Measurements from ENCODE around the gene ELP5. TPM values are rescaled to one million over a fixed set of nuclear protein-coding genes. Genes with fewer than 3 reads are reported as not detected.

Gene ELP5
- total and polyA plus RNA-seq, 10 of the 15 experiments (the other 5 are each of a cell fraction or from before 2014, with no cell fraction given): 41.1 to 109 (median 77.5) TPM

DNA sequence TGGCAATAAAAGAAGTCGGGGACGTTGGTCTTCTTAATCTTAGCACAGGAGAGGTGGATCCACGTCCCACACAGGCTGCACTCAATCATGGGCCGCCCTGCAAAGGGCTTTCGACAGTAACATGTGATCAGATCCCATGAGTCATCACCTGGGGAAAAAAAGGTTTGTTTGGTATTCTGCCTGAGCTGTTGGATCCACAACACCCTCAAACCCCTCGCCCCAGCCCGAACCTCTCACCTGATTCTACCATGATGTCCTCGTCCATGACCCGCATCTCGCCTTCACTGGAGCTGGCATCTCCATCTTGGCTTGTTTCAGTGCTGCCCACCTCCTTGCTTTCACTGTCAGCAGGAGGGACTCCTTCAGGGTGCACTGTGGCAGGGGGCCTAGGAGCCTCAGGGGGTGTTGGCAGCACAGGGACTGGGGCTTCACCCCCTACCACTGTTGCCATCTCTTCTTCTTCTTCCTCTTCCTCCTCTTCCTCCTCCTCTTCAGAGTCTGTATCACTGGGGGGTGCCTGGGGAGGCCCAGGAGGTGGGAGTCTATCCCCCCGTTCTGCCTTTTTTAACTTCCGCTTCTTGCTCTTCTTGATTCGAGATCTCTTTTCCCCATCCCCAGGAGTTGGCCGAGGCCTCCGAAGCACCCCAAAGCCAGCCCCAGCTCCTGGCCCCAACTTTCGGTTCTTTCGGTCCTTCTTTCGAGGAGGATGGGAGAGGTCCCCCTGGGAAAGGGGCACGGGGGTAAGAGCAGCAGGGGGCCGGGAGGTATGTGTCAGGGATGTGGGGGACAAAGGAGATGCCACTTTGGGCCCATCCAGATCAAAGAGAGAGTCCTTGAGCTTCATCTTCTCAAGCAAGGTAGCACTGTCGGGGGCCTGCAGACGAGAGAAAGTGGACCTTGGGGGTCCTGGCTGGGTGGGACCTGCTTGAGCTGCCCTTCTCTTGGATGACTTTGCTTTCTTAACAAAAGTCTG lies 16.0 kb upstream of the ELP5 start (continued):
- TF ChIP-seq, protein P1, sequence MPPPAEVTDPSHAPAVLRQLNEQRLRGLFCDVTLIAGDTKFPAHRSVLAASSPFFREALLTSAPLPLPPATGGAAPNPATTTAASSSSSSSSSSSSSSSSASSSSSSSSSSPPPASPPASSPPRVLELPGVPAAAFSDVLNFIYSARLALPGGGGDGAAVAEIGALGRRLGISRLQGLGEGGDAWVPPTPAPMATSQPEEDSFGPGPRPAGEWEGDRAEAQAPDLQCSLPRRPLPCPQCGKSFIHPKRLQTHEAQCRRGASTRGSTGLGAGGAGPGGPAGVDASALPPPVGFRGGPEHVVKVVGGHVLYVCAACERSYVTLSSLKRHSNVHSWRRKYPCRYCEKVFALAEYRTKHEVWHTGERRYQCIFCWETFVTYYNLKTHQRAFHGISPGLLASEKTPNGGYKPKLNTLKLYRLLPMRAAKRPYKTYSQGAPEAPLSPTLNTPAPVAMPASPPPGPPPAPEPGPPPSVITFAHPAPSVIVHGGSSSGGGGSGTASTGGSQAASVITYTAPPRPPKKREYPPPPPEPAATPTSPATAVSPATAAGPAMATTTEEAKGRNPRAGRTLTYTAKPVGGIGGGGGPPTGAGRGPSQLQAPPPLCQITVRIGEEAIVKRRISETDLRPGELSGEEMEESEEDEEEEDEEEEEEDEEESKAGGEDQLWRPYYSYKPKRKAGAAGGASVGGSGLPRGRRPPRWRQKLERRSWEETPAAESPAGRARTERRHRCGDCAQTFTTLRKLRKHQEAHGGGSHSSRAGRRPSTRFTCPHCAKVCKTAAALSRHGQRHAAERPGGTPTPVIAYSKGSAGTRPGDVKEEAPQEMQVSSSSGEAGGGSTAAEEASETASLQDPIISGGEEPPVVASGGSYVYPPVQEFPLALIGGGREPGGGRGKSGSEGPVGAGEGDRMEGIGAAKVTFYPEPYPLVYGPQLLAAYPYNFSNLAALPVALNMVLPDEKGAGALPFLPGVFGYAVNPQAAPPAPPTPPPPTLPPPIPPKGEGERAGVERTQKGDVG (CRISPR knock-in tag; IDR thresholded peaks at IDR 0.05): no peak

DNA sequence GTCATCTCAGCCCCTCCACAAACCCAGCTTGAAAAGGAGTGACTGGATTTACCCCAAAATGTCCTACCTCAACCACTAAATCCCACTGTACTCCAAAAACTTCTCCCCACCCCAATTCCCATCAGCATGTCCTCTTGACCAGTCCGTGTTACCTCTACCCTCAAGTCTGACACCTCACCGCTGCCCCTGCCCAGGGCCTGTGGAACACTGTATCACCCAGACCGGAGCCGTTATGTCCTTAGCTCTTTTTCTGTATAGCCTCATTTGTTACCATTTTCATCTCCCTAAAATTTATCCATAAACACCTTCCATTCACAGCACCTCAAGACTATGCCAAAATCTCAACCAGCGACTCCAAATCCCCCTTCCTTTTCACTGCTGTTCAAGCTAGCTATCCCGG lies 15.2 kb upstream of the ELP5 start:
- ChIA-PET CTCF (interaction anchor here (0.5 to 1.5 kb wide), 2 partner anchors 16 to 56 kb away, joined by 3 to 9 read pairs; partner anchors contain the start of genes ACADVL and DLG4), RAD21 (ENCODE audit: unreplicated experiment) (interaction anchor here (1.2 to 1.6 kb wide), 2 partner anchors 13 to 17 kb away, joined by 3 to 7 read pairs; partner anchors contain the start of genes ACADVL and DLG4), POLR2A (interaction anchor here (0.8 to 7.3 kb wide), 5 partner anchors 14 to 199 kb away, joined by 3 to 99 read pairs (median 3); partner anchors contain the start of genes ACADVL, CTDNEP1, DLG4 and ELP5), SMC1A (ENCODE audit: uncharacterized antibody, unreplicated experiment) (no interaction called here)
- 89% methylated on average over 6 of the region's 6 CpGs for WGBS (ENCODE audit: insufficient coverage, insufficient replicate concordance, low lambda C conversion rate, missing lambda C conversion rate)
- FAIRE-seq: no peak
- Histone ChIP-seq H3K4me1 (ENCODE audit: control insufficient read depth, insufficient read depth, low read length) (peaks cover 32% of the 10 kb centered on the region), H3K79me2 (ENCODE audit: control insufficient read depth, insufficient read depth, low read length) (peaks cover 68% of the 10 kb centered on the region), H3K27me3 (replicated peaks in 1 of 2; ENCODE audit: control insufficient read depth in 2 of 2, insufficient read depth in 2 of 2, low read length in 1 of 2) (no peaks in the 10 kb centered on the region), H3K4me3 (peak overlapping the region; percentile 70; the same call in 1 of the 2 replicates), H3K9ac (ENCODE audit: control insufficient read depth, insufficient read depth, low read length) (no peak overlapping the region), H3K4me2 (ENCODE audit: control insufficient read depth, insufficient read depth) (peak overlapping the region; percentile 49; the same call in 1 of the 2 replicates), H3K27ac (ENCODE audit: control insufficient read depth, insufficient read depth) (no peak overlapping the region), H2AFZ (ENCODE audit: control insufficient read depth, low read depth, low read length) (no peak overlapping the region), H3K9me3 (replicated peaks; ENCODE audit: control insufficient read depth, insufficient read depth, low read length) (no peaks in the 10 kb centered on the region), H4K20me1 (ENCODE audit: control insufficient read depth, insufficient read depth) (no peaks in the 10 kb centered on the region), H3K36me3 (ENCODE audit: control insufficient read depth in 2 of 2, insufficient read depth in 2 of 2, low read length in 1 of 2) (peaks cover 6 to 14% of the 10 kb centered on the region in 2 experiments)
- no peak for ATAC-seq
- no TSS peak for BruUV-seq (replicated peaks)
- no peak for DNase-seq (ENCODE audit: low read depth, low spot score)
- in situ Hi-C loops (cut with MboI) (no loop called here), intact Hi-C loops (cut with micrococcal nuclease; ENCODE audit: unreplicated experiment) (no loop called here)
- TF ChIP-seq CHD4 (IDR thresholded peaks at IDR 0.05) (no peak), CBFB (IDR thresholded peaks at IDR 0.05; ENCODE audit: low read depth) (no peak), ETV6 (conservative IDR thresholded peaks at IDR 0.05 in 1 of 2, IDR thresholded peaks at IDR 0.05 in 1 of 2; ENCODE audit: borderline replicate concordance in 1 of 2, low read depth in 1 of 2) (no peak), SUPT20H (IDR thresholded peaks at IDR 0.05; ENCODE audit: borderline replicate concordance, control insufficient read depth, low read depth, low read length) (no peak), TCF3 (IDR thresholded peaks at IDR 0.05; ENCODE audit: borderline replicate concordance, insufficient read depth, low read depth, low read length) (no peak), MTA3 (IDR thresholded peaks at IDR 0.05; ENCODE audit: borderline replicate concordance, low read length) (no peak)
- TF ChIP-seq, protein P2, sequence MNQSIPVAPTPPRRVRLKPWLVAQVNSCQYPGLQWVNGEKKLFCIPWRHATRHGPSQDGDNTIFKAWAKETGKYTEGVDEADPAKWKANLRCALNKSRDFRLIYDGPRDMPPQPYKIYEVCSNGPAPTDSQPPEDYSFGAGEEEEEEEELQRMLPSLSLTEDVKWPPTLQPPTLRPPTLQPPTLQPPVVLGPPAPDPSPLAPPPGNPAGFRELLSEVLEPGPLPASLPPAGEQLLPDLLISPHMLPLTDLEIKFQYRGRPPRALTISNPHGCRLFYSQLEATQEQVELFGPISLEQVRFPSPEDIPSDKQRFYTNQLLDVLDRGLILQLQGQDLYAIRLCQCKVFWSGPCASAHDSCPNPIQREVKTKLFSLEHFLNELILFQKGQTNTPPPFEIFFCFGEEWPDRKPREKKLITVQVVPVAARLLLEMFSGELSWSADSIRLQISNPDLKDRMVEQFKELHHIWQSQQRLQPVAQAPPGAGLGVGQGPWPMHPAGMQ (IDR thresholded peaks at IDR 0.05; ENCODE audit: borderline replicate concordance): no peak
- TF ChIP-seq, protein P3, sequence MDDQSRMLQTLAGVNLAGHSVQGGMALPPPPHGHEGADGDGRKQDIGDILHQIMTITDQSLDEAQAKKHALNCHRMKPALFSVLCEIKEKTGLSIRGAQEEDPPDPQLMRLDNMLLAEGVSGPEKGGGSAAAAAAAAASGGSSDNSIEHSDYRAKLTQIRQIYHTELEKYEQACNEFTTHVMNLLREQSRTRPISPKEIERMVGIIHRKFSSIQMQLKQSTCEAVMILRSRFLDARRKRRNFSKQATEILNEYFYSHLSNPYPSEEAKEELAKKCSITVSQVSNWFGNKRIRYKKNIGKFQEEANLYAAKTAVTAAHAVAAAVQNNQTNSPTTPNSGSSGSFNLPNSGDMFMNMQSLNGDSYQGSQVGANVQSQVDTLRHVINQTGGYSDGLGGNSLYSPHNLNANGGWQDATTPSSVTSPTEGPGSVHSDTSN (IDR thresholded peaks at IDR 0.05; ENCODE audit: insufficient replicate concordance, low read depth, low read length): no peak
- TF ChIP-seq, protein P4, sequence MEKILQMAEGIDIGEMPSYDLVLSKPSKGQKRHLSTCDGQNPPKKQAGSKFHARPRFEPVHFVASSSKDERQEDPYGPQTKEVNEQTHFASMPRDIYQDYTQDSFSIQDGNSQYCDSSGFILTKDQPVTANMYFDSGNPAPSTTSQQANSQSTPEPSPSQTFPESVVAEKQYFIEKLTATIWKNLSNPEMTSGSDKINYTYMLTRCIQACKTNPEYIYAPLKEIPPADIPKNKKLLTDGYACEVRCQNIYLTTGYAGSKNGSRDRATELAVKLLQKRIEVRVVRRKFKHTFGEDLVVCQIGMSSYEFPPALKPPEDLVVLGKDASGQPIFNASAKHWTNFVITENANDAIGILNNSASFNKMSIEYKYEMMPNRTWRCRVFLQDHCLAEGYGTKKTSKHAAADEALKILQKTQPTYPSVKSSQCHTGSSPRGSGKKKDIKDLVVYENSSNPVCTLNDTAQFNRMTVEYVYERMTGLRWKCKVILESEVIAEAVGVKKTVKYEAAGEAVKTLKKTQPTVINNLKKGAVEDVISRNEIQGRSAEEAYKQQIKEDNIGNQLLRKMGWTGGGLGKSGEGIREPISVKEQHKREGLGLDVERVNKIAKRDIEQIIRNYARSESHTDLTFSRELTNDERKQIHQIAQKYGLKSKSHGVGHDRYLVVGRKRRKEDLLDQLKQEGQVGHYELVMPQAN (conservative IDR thresholded peaks at IDR 0.05): no peak
